SJCRH30 (cell line): Measurements from ENCODE around the gene PFDN4. TPM values are rescaled to one million over a fixed set of nuclear protein-coding genes. Genes with fewer than 3 reads are reported as not detected.

ENCODE experiments used
- DNase-seq, 2 experiments: peaks; one replicate each; pipeline ENCODE4 v3.0.0-alpha.2; 2015 to 2020
- H3K27ac ChIP-seq: fragments of 250-450 bp; sonication (Bioruptor Pico); 2 replicates; pipeline ENCODE4 v1.5.1; 2020; ENCODE audit warnings: mild to moderate bottlenecking, moderate library complexity
- H3K27me3 ChIP-seq: fragments of 250-450 bp; sonication (Bioruptor Pico); 2 replicates; pipeline ENCODE4 v1.5.1; 2020; ENCODE audit warnings: mild to moderate bottlenecking, moderate library complexity
- H3K36me3 ChIP-seq: fragments of 250-450 bp; sonication (Bioruptor Pico); 2 replicates; pipeline ENCODE4 v1.5.1; 2020; ENCODE audit warnings: mild to moderate bottlenecking, moderate library complexity
- H3K4me1 ChIP-seq: fragments of 250-450 bp; sonication (Bioruptor Pico); 2 replicates; pipeline ENCODE4 v1.5.1; 2020; ENCODE audit warnings: mild to moderate bottlenecking, moderate library complexity
- H3K4me3 ChIP-seq: fragments of 250-450 bp; sonication (Bioruptor Pico); 2 replicates; pipeline ENCODE4 v1.5.1; 2020; ENCODE audit warnings: mild to moderate bottlenecking, moderate library complexity
- H3K9me3 ChIP-seq: fragments of 250-450 bp; sonication (Bioruptor Pico); replicated peaks from 2 replicates; pipeline ENCODE4 v1.5.1; 2020; ENCODE audit warnings: mild to moderate bottlenecking, moderate library complexity
- total RNA-seq: library from RNA; depleted of rRNA; stranded (reverse); fragments of >200 nt; shearing (Covaris generic); gene quantifications from 2 replicates; pipeline ENCODE4 v1.2.3, GENCODE V29; 2014

PFDN4 gene
- total RNA-seq, 1 experiment from 2014 or later = 168 TPM

- Histone ChIP-seq H3K9me3 (no peaks in the 10 kb centered on the region), H3K36me3 (no peaks in the 10 kb centered on the region), H3K27ac (no peak overlapping the region), H3K4me3 (no peak overlapping the region), H3K27me3 (peaks cover 14% of the 10 kb centered on the region; the same call in 1 of the 2 replicates), H3K4me1 (no peaks in the 10 kb centered on the region)
- no peak for DNase-seq
These were observed 22.8 kb upstream of the PFDN4 start for GRCh38 chr20:54184904-54185626.

- H3K4me1 ChIP-seq = no peaks in the 10 kb centered on the region
- no peak overlapping the region for H3K27ac ChIP-seq
- DNase-seq = peak in 1 of 2 experiments; percentile 46
- H3K4me3 ChIP-seq = no peak overlapping the region
- no peaks in the 10 kb centered on the region for H3K36me3 ChIP-seq
- no peaks in the 10 kb centered on the region for H3K9me3 ChIP-seq
- peaks cover 7% of the 10 kb centered on the region; the same call in 1 of the 2 replicates for H3K27me3 ChIP-seq
These were observed 19.6 kb upstream of the PFDN4 start for GRCh38 chr20:54188132-54188849.

- H3K4me1 ChIP-seq = no peaks in the 10 kb centered on the region
- DNase-seq = no peak
- H3K4me3 ChIP-seq = no peak overlapping the region
- no peak overlapping the region for H3K27ac ChIP-seq
- H3K27me3 ChIP-seq = no peaks in the 10 kb centered on the region; the same call in 1 of the 2 replicates
- no peaks in the 10 kb centered on the region for H3K9me3 ChIP-seq
- H3K36me3 ChIP-seq = no peaks in the 10 kb centered on the region
These were observed 18.3 kb upstream of the PFDN4 start for GRCh38 chr20:54189630-54190029.

GRCh38 chr20:54190217-54190616 lies 17.7 kb upstream of the PFDN4 start:
- no peaks in the 10 kb centered on the region for H3K4me1 ChIP-seq
- no peaks in the 10 kb centered on the region for H3K9me3 ChIP-seq
- H3K27ac ChIP-seq = no peak overlapping the region
- no peak overlapping the region for H3K4me3 ChIP-seq
- H3K27me3 ChIP-seq = no peaks in the 10 kb centered on the region; the same call in 1 of the 2 replicates
- H3K36me3 ChIP-seq = no peaks in the 10 kb centered on the region
- DNase-seq = no peak

GRCh38 chr20:54193817-54194216 lies 14.1 kb upstream of the PFDN4 start:
- H3K27me3 ChIP-seq = no peaks in the 10 kb centered on the region
- H3K4me1 ChIP-seq = no peaks in the 10 kb centered on the region
- DNase-seq = no peak
- H3K4me3 ChIP-seq = no peak overlapping the region
- no peaks in the 10 kb centered on the region for H3K36me3 ChIP-seq
- no peaks in the 10 kb centered on the region for H3K9me3 ChIP-seq
- no peak overlapping the region for H3K27ac ChIP-seq

GRCh38 chr20:54194724-54195438 lies 13.0 kb upstream of the PFDN4 start:
- Histone ChIP-seq H3K36me3 (no peaks in the 10 kb centered on the region), H3K4me3 (no peak overlapping the region), H3K9me3 (no peaks in the 10 kb centered on the region), H3K27ac (no peak overlapping the region), H3K4me1 (no peaks in the 10 kb centered on the region), H3K27me3 (no peaks in the 10 kb centered on the region)
- no peak for DNase-seq

GRCh38 chr20:54195483-54196472 lies 12.1 kb upstream of the PFDN4 start:
- no peak overlapping the region for H3K27ac ChIP-seq

GRCh38 chr20:54197621-54198604 lies 10.0 kb upstream of the PFDN4 start:
- Histone ChIP-seq H3K4me3 (no peak overlapping the region), H3K27me3 (no peaks in the 10 kb centered on the region; the same call in 1 of the 2 replicates), H3K27ac (no peak overlapping the region), H3K4me1 (no peaks in the 10 kb centered on the region), H3K9me3 (no peaks in the 10 kb centered on the region), H3K36me3 (no peaks in the 10 kb centered on the region)
- DNase-seq = peak in 1 of 2 experiments; percentile 44

More at GRCh38 chr20:54195483-54196472, 12.1 kb upstream of the PFDN4 start:
- Histone ChIP-seq H3K4me3 (no peak overlapping the region), H3K4me1 (no peaks in the 10 kb centered on the region), H3K9me3 (no peaks in the 10 kb centered on the region), H3K27me3 (no peaks in the 10 kb centered on the region; the same call in 1 of the 2 replicates), H3K36me3 (no peaks in the 10 kb centered on the region)
- DNase-seq = no peak

GRCh38 chr20:54199283-54199682 lies 8.6 kb upstream of the PFDN4 start:
- Histone ChIP-seq H3K27ac (no peak overlapping the region), H3K4me3 (no peak overlapping the region), H3K9me3 (no peaks in the 10 kb centered on the region), H3K36me3 (no peaks in the 10 kb centered on the region), H3K4me1 (no peaks in the 10 kb centered on the region), H3K27me3 (no peaks in the 10 kb centered on the region; the same call in 1 of the 2 replicates)
- DNase-seq = no peak

GRCh38 chr20:54199721-54200176 lies 8.1 kb upstream of the PFDN4 start:
- Histone ChIP-seq H3K4me1 (no peaks in the 10 kb centered on the region), H3K36me3 (no peaks in the 10 kb centered on the region), H3K4me3 (no peak overlapping the region), H3K27me3 (no peaks in the 10 kb centered on the region; the same call in 1 of the 2 replicates), H3K9me3 (no peaks in the 10 kb centered on the region), H3K27ac (no peak overlapping the region)
- peak; percentile 63 to 89 for DNase-seq

- Histone ChIP-seq H3K4me1 (no peaks in the 10 kb centered on the region), H3K27ac (no peak overlapping the region), H3K36me3 (no peaks in the 10 kb centered on the region), H3K27me3 (no peaks in the 10 kb centered on the region; the same call in 1 of the 2 replicates), H3K4me3 (no peak overlapping the region), H3K9me3 (no peaks in the 10 kb centered on the region)
- DNase-seq = no peak
These were observed 7.2 kb upstream of the PFDN4 start for GRCh38 chr20:54200487-54201267.

GRCh38 chr20:54201268-54201846 lies 6.5 kb upstream of the PFDN4 start:
- Histone ChIP-seq H3K27me3 (no peaks in the 10 kb centered on the region; the same call in 1 of the 2 replicates), H3K4me1 (no peaks in the 10 kb centered on the region), H3K4me3 (no peak overlapping the region), H3K36me3 (no peaks in the 10 kb centered on the region), H3K9me3 (no peaks in the 10 kb centered on the region), H3K27ac (no peak overlapping the region)
- no peak for DNase-seq
